GM08714 (cell line): ENCODE data around the gene ASTE1.

Experiments
- H3K4me3 ChIP-seq: fragments of 200-500 bp; sonication (Bioruptor generic); 2 replicates; pipeline ENCODE4 v1.5.1; 2014; ENCODE audit warnings: mild to moderate bottlenecking, low read length, inconsistent platforms
- ZNF274 ChIP-seq: IDR thresholded peaks from 2 replicates; pipeline ENCODE4 v1.6.1; 2012; ENCODE audit warnings: mild to moderate bottlenecking, low read depth, low read length

Gene ASTE1

GRCh38 chr3:131033480-131034080 is 7.0 kb upstream of the ASTE1 start:
- H3K4me3 ChIP-seq, result no peak overlapping the region
- TF ChIP-seq ZNF274, result no peak

- TF ChIP-seq ZNF274, result no peak
- H3K4me3 ChIP-seq, result no peak overlapping the region
These were observed 5.0 kb upstream of the ASTE1 start for GRCh38 chr3:131031660-131032059.

- TF ChIP-seq ZNF274, result no peak
These were observed 2.2 kb upstream of the ASTE1 start for GRCh38 chr3:131028844-131029243.

GRCh38 chr3:131025539-131025938 is 1.1 kb downstream of the ASTE1 start:
- H3K4me3 ChIP-seq, result peak overlapping the region; percentile 65
- TF ChIP-seq ZNF274, result no peak

More at GRCh38 chr3:131028844-131029243, 2.2 kb upstream of the ASTE1 start:
- no peak overlapping the region for H3K4me3 ChIP-seq

- TF ChIP-seq ZNF274, result no peak
- no peak overlapping the region for H3K4me3 ChIP-seq
These were observed 6.4 kb downstream of the ASTE1 start for GRCh38 chr3:131020122-131020693.

GRCh38 chr3:131018970-131019369 is 7.7 kb downstream of the ASTE1 start:
- H3K4me3 ChIP-seq, result no peak overlapping the region
- TF ChIP-seq ZNF274, result no peak

GRCh38 chr3:131009698-131010097 is 16.9 kb downstream of the ASTE1 start:
- no peak for TF ChIP-seq ZNF274
- no peak overlapping the region for H3K4me3 ChIP-seq

GRCh38 chr3:131008326-131008725 is 18.3 kb downstream of the ASTE1 start:
- no peak overlapping the region for H3K4me3 ChIP-seq
- no peak for TF ChIP-seq ZNF274

- no peak overlapping the region for H3K4me3 ChIP-seq
- no peak for TF ChIP-seq ZNF274
These were observed 18.8 kb downstream of the ASTE1 start for GRCh38 chr3:131007782-131008181.

GRCh38 chr3:131007256-131007655 is 19.4 kb downstream of the ASTE1 start:
- H3K4me3 ChIP-seq, result no peak overlapping the region
- TF ChIP-seq ZNF274, result no peak

GRCh38 chr3:131004603-131005002 is 22.0 kb downstream of the ASTE1 start:
- no peak for TF ChIP-seq ZNF274
- no peak overlapping the region for H3K4me3 ChIP-seq

GRCh38 chr3:131001071-131001470 is 25.6 kb downstream of the ASTE1 start:
- no peak overlapping the region for H3K4me3 ChIP-seq
- no peak for TF ChIP-seq ZNF274

GRCh38 chr3:130997289-130997688 is 29.3 kb downstream of the ASTE1 start:
- TF ChIP-seq ZNF274, result no peak
- H3K4me3 ChIP-seq, result no peak overlapping the region

- TF ChIP-seq ZNF274, result no peak
These were observed 34.3 kb downstream of the ASTE1 start for GRCh38 chr3:130992344-130992743.

GRCh38 chr3:130991126-130991525 is 35.5 kb downstream of the ASTE1 start:
- no peak overlapping the region for H3K4me3 ChIP-seq
- TF ChIP-seq ZNF274, result no peak

More at GRCh38 chr3:130992344-130992743, 34.3 kb downstream of the ASTE1 start:
- H3K4me3 ChIP-seq, result no peak overlapping the region

- no peak for TF ChIP-seq ZNF274
- H3K4me3 ChIP-seq, result no peak overlapping the region
These were observed 36.3 kb downstream of the ASTE1 start for GRCh38 chr3:130990282-130990681.
